Tibial nerve (tissue), 4 donors: ENCODE measurements around the gene PRM1. TPM values are rescaled to one million over a fixed set of nuclear protein-coding genes. Genes with fewer than 3 reads are reported as not detected.

Source experiments
- DNase-seq, 2 donors: peaks; one replicate each; pipeline ENCODE4 v3.0.0-alpha.2; 2019; ENCODE audit warnings: low spot score in 2 of 2
- H3K27ac ChIP-seq, 4 donors: fragments of 200-600 bp; sonication (generic) in 3 of 4; one replicate each; pipeline ENCODE4 v1.5.1; 2017 to 2019; ENCODE audit warnings: mild to moderate bottlenecking in 1 of 4
- H3K27me3 ChIP-seq, 2 donors: fragments of 200-600 bp; sonication (generic) in 1 of 2; one replicate each; pipeline versions ENCODE4 v1.5.1 to v1.6.0; 2017 to 2019
- H3K36me3 ChIP-seq, 3 donors: fragments of 200-600 bp; sonication (generic); one replicate each; pipeline ENCODE4 v1.5.1; 2018 to 2019
- H3K4me1 ChIP-seq, 4 donors: fragments of 200-600 bp; sonication (generic) in 3 of 4; one replicate each; pipeline ENCODE4 v1.5.1; 2017 to 2019
- H3K4me3 ChIP-seq, 4 donors: fragments of 200-600 bp; sonication (generic) in 3 of 4; one replicate each; pipeline ENCODE4 v1.5.1; 2017 to 2019; ENCODE audit warnings: mild to moderate bottlenecking in 1 of 4, moderate library complexity in 1 of 4
- H3K9me3 ChIP-seq, 4 donors: fragments of 200-600 bp; sonication (generic) in 3 of 4; one replicate each; pipeline ENCODE4 v1.5.1; 2017 to 2019
- CTCF ChIP-seq, 5 experiments: fragments of 200-600 bp in 3 of 5; fragments of 450-650 bp in 2 of 5; sonication (generic) in 3 of 5; IDR thresholded peaks; one replicate each; pipeline ENCODE4 v1.5.1; 2016 to 2019; ENCODE audit warnings: antibody characterized with exemption in 5 of 5, mild to moderate bottlenecking in 3 of 5, moderate library complexity in 2 of 5
- EP300 ChIP-seq, 2 donors: sonication (generic); formaldehyde crosslinking; IDR thresholded peaks; one replicate each; pipeline ENCODE4 v1.6.1; 2017; ENCODE audit warnings: antibody characterized with exemption in 2 of 2, mild to moderate bottlenecking in 1 of 2
- POLR2A ChIP-seq, 2 donors: fragments of 450-650 bp; IDR thresholded peaks; one replicate each; pipeline ENCODE4 v1.6.1; 2017; ENCODE audit warnings: antibody characterized with exemption in 2 of 2, mild to moderate bottlenecking in 2 of 2, moderate library complexity in 2 of 2
- WGBS, 2 donors: methylation state at CpG; one replicate each; pipeline ENCODE4 v1.1.5; 2018; 5-methylcytosine and 5-hydroxymethylcytosine counted together
- total RNA-seq, 4 donors: library from RNA; depleted of rRNA; stranded (reverse); fragments of >200 nt; gene quantifications; one replicate each; pipeline ENCODE4 v1.1.0, GENCODE V29; 2016

The PRM1 gene
- total RNA-seq, 4 donors from 2014 or later = not detected

GRCh38 chr16:11259655-11260595, 21.2 kb downstream of the PRM1 start:
- H3K9me3 ChIP-seq = no peaks in the 10 kb centered on the region
- no peaks in the 10 kb centered on the region for H3K36me3 ChIP-seq
- no peak overlapping the region for H3K4me3 ChIP-seq
- no peak for DNase-seq
- WGBS, 2 donors = 88 to 91% methylated on average over 12 of the region's 12 CpGs
- H3K4me1 ChIP-seq = peaks cover 0 to 30% (median 17%) of the 10 kb centered on the region in 4 donors
- TF ChIP-seq CTCF (IDR thresholded peaks at IDR 0.05) (no peak), EP300 (IDR thresholded peaks at IDR 0.05) (no peak), POLR2A (IDR thresholded peaks at IDR 0.05) (no peak)
- no peak overlapping the region for H3K27ac ChIP-seq
- H3K27me3 ChIP-seq = no peaks in the 10 kb centered on the region

GRCh38 chr16:11258553-11259492, 22.3 kb downstream of the PRM1 start:
- no peaks in the 10 kb centered on the region for H3K27me3 ChIP-seq
- TF ChIP-seq CTCF (IDR thresholded peaks at IDR 0.05) (no peak), EP300 (IDR thresholded peaks at IDR 0.05) (no peak), POLR2A (IDR thresholded peaks at IDR 0.05) (no peak)
- no peaks in the 10 kb centered on the region for H3K36me3 ChIP-seq
- WGBS, 2 donors = 45 to 48% methylated on average over 13 to 15 of the region's 15 CpGs
- H3K9me3 ChIP-seq = no peaks in the 10 kb centered on the region
- DNase-seq = peak in 1 of 2 donors; percentile 38
- peaks cover 0 to 41% (median 20%) of the 10 kb centered on the region in 4 donors for H3K4me1 ChIP-seq
- peak overlapping the region in 2 of 4 donors; percentile 5 to 17 for H3K27ac ChIP-seq
- H3K4me3 ChIP-seq = peak overlapping the region in 1 of 4 donors; percentile 5

GRCh38 chr16:11257131-11257938, 23.8 kb downstream of the PRM1 start:
- TF ChIP-seq POLR2A (IDR thresholded peaks at IDR 0.05) (no peak), CTCF (IDR thresholded peaks at IDR 0.05) (peak; percentile 70 to 85 (median 79)), EP300 (IDR thresholded peaks at IDR 0.05) (peak in 1 of 2 donors; percentile 45)
- Histone ChIP-seq H3K27ac (peak overlapping the region; percentile 89 to 97 (median 96)), H3K36me3 (no peaks in the 10 kb centered on the region), H3K4me1 (peaks cover 0 to 48% (median 20%) of the 10 kb centered on the region in 4 donors), H3K27me3 (no peaks in the 10 kb centered on the region), H3K9me3 (no peaks in the 10 kb centered on the region), H3K4me3 (peak overlapping the region; percentile 61 to 87 (median 80))
- peak; percentile 69 to 86 for DNase-seq
- WGBS, 2 donors = 24% methylated on average over 21 of the region's 21 CpGs

GRCh38 chr16:11256661-11257130, 24.4 kb downstream of the PRM1 start:
- peak overlapping the region; percentile 89 to 97 (median 96) for H3K27ac ChIP-seq
- H3K9me3 ChIP-seq = no peaks in the 10 kb centered on the region
- TF ChIP-seq CTCF (IDR thresholded peaks at IDR 0.05) = no peak
- no peak for TF ChIP-seq EP300 (IDR thresholded peaks at IDR 0.05)
- H3K27me3 ChIP-seq = no peaks in the 10 kb centered on the region
- H3K4me3 ChIP-seq = peak overlapping the region; percentile 61 to 87 (median 80)
- peaks cover 0 to 48% (median 20%) of the 10 kb centered on the region in 4 donors for H3K4me1 ChIP-seq
- 0 to 2% methylated on average over 19 to 32 of the region's 32 CpGs for WGBS, 2 donors
- DNase-seq = peak; percentile 44 to 47
- H3K36me3 ChIP-seq = no peaks in the 10 kb centered on the region
